ENCODE data around the gene ANKK1. TPM values are rescaled to one million over a fixed set of nuclear protein-coding genes. Genes with fewer than 3 reads are reported as not detected.

Gene ANKK1
- total RNA-seq, 2 experiments from 2014 or later = not detected

DNA sequence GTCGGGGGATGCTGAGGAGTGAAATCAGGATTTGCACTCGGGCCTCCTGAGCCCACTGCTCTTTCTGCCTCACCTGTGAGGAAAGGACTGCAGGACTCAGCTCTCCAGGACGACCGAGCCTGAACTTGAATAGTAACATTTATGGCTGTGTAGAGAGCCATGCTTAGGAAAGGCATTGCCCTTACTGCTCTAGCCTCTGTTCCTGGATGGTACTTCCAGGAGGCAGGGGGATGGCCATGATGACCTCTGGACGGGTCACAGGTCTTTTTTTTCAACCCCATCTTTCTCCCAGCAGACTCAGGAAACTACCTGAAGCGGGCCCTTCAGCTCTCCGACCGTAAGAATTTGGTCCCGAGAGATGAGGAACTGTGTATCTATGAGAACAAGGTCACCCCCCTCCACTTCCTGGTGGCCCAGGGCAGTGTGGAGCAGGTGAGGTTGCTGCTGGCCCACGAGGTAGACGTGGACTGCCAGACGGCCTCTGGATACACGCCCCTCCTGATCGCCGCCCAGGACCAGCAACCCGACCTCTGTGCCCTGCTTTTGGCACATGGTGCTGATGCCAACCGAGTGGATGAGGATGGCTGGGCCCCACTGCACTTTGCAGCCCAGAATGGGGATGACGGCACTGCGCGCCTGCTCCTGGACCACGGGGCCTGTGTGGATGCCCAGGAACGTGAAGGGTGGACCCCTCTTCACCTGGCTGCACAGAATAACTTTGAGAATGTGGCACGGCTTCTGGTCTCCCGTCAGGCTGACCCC, 11.3 kb downstream of the ANKK1 start:
- no peak for TF ChIP-seq CTCF (IDR thresholded peaks at IDR 0.05)
- POLR2A ChIA-PET = no interaction called here

GRCh38 chr11:113400631-113401230, 13.2 kb downstream of the ANKK1 start:
- CTCF ChIA-PET = no interaction called here
- H3K4me1 Mint-ChIP-seq (ENCODE audit: low read depth) = no peaks in the 10 kb centered on the region
- no peaks in the 10 kb centered on the region for H3K27me3 Mint-ChIP-seq
- no peak for DNase-seq
- POLR2A ChIA-PET = no interaction called here
- intact Hi-C loops (cut with micrococcal nuclease) = no loop called here
- no peak overlapping the region for H3K27ac Mint-ChIP-seq
- no peaks in the 10 kb centered on the region for H3K9me3 Mint-ChIP-seq
- H3K36me3 Mint-ChIP-seq (ENCODE audit: low read depth) = no peaks in the 10 kb centered on the region
- ATAC-seq = no peak
- no peak for TF ChIP-seq CTCF (IDR thresholded peaks at IDR 0.05)
- no peak overlapping the region for H3K4me3 Mint-ChIP-seq

More for the DNA sequence above, 11.3 kb downstream of the ANKK1 start:
- Mint-ChIP-seq H3K27me3 (no peaks in the 10 kb centered on the region), H3K27ac (no peak overlapping the region), H3K4me3 (no peak overlapping the region), H3K4me1 (ENCODE audit: low read depth) (no peaks in the 10 kb centered on the region), H3K36me3 (ENCODE audit: low read depth) (no peaks in the 10 kb centered on the region), H3K9me3 (no peaks in the 10 kb centered on the region)
- ATAC-seq = no peak
- CTCF ChIA-PET = no interaction called here
- intact Hi-C loops (cut with micrococcal nuclease) = no loop called here
- no peak for DNase-seq

GRCh38 chr11:113401718-113402117, 14.1 kb downstream of the ANKK1 start:
- Mint-ChIP-seq H3K4me3 (no peak overlapping the region), H3K36me3 (ENCODE audit: low read depth) (no peaks in the 10 kb centered on the region), H3K4me1 (ENCODE audit: low read depth) (no peaks in the 10 kb centered on the region), H3K9me3 (no peaks in the 10 kb centered on the region), H3K27me3 (no peaks in the 10 kb centered on the region), H3K27ac (no peak overlapping the region)
- ChIA-PET CTCF (interaction anchor here (0.6 kb wide), 1 partner anchor 705 kb away, joined by 3 read pairs; no protein-coding TSS in a partner anchor), POLR2A (no interaction called here)
- no peak for TF ChIP-seq CTCF (IDR thresholded peaks at IDR 0.05)
- no peak for ATAC-seq
- intact Hi-C loops (cut with micrococcal nuclease) = no loop called here
- DNase-seq = no peak

DNA sequence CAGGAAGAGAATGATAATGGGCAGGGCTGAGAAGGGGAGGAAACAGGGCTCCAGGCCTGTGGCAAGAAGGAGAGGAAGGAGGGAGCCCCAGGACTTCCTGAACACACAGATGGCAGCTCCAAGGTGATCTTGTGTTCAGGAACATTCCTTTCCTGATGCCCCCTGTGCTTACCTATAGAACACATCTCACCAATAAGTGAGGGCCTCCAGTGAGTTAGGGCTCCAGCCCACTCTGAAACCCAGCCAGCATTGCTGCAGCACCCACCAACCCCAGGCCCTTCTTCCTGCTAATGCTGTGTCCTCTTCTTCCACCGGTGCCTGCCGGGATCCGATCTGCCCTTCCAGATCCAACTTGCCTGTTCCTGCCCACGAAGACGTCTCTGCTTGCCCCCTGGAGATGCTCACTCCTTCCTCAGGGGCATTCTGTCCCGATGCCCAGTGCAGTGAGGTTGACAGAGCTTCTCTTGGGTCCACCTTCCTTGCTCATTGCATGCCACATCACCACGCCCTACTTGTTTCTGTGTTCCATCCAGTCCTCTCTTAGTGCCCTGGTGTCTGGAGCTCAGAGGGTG, 17.4 kb downstream of the ANKK1 start:
- no peak overlapping the region for H3K27ac Mint-ChIP-seq

More for the DNA sequence above, 17.4 kb downstream of the ANKK1 start:
- ChIA-PET POLR2A (no interaction called here), CTCF (no interaction called here)
- DNase-seq (no peak), ATAC-seq (no peak)
- Mint-ChIP-seq H3K9me3 (no peaks in the 10 kb centered on the region), H3K27me3 (no peaks in the 10 kb centered on the region), H3K4me1 (ENCODE audit: low read depth) (no peaks in the 10 kb centered on the region), H3K36me3 (ENCODE audit: low read depth) (no peaks in the 10 kb centered on the region), H3K4me3 (no peak overlapping the region)
- intact Hi-C loops (cut with micrococcal nuclease) = no loop called here
- TF ChIP-seq CTCF (IDR thresholded peaks at IDR 0.05) = no peak
